Tibial nerve (tissue), 3 donors: ENCODE measurements around the gene FIGLA.

Source experiments
- POLR2A ChIP-seq, 2 donors: fragments of 450-650 bp; IDR thresholded peaks; one replicate each; pipeline ENCODE4 v1.6.1; 2017; ENCODE audit warnings: antibody characterized with exemption in 2 of 2, mild to moderate bottlenecking in 2 of 2, moderate library complexity in 2 of 2
- TF ChIP-seq, protein P1 (sequence below), 5 experiments: fragments of 200-600 bp in 3 of 5; fragments of 450-650 bp in 2 of 5; sonication (generic) in 3 of 5; IDR thresholded peaks; one replicate each; pipeline ENCODE4 v1.5.1; 2016 to 2019; ENCODE audit warnings: antibody characterized with exemption in 5 of 5, mild to moderate bottlenecking in 3 of 5, moderate library complexity in 2 of 5

DNA sequence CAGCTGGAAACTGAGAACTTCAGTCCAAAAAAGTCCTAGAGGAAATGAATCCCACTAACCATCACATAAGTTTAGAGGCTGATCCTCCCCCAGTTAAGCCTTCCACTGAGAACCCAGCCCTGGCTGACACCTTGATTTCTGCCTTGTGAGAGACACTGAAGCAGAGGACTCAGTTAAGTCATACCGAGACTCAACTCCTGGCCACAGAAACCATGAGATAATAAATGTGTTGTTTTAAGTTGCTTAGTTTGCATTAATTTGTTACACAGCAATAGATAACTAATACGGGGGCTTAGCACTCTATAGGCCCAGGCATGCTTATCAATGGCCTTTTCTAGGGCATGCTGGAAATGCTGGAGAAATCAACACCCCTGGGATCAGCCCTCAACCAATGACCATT lies 19.0 kb downstream of the FIGLA start:
- TF ChIP-seq, protein P1, sequence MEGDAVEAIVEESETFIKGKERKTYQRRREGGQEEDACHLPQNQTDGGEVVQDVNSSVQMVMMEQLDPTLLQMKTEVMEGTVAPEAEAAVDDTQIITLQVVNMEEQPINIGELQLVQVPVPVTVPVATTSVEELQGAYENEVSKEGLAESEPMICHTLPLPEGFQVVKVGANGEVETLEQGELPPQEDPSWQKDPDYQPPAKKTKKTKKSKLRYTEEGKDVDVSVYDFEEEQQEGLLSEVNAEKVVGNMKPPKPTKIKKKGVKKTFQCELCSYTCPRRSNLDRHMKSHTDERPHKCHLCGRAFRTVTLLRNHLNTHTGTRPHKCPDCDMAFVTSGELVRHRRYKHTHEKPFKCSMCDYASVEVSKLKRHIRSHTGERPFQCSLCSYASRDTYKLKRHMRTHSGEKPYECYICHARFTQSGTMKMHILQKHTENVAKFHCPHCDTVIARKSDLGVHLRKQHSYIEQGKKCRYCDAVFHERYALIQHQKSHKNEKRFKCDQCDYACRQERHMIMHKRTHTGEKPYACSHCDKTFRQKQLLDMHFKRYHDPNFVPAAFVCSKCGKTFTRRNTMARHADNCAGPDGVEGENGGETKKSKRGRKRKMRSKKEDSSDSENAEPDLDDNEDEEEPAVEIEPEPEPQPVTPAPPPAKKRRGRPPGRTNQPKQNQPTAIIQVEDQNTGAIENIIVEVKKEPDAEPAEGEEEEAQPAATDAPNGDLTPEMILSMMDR (IDR thresholded peaks at IDR 0.05): no peak
- TF ChIP-seq POLR2A (IDR thresholded peaks at IDR 0.05): no peak
